Heart left ventricle (tissue), 16 donors: ENCODE results near the gene REM2. TPM values are rescaled to one million over a fixed set of nuclear protein-coding genes. Genes with fewer than 3 reads are reported as not detected.

ENCODE experiments used
- ATAC-seq, 4 donors: fragments of 200-7000 bp; cut with Tn5 transposase; one replicate each; pipeline ENCODE4 v1.9.1; 2020 to 2022; ENCODE audit warnings: moderate library complexity in 4 of 4, mild to moderate bottlenecking in 3 of 4, moderate number of reproducible peaks in 1 of 4
- DNase-seq, 5 donors: peaks; one replicate each; pipeline ENCODE4 v3.0.0-alpha.2; 2020
- H3K27ac ChIP-seq, 12 donors: fragments of 200-600 bp; sonication (generic) in 4 of 12; one replicate each; pipeline versions ENCODE4 v1.5.0 to v1.8.0; 2016 to 2022; ENCODE audit warnings: mild to moderate bottlenecking in 2 of 12
- H3K27me3 ChIP-seq, 9 donors: fragments of 200-600 bp; sonication (generic) in 2 of 9; one replicate each; pipeline versions ENCODE4 v1.5.1 to v1.8.0; 2016 to 2022; ENCODE audit warnings: mild to moderate bottlenecking in 3 of 9
- H3K36me3 ChIP-seq, 9 donors: fragments of 200-600 bp; sonication (generic) in 2 of 9; one replicate each; pipeline versions ENCODE4 v1.5.0 to v1.8.0; 2018 to 2022; ENCODE audit warnings: mild to moderate bottlenecking in 2 of 9
- H3K4me1 ChIP-seq, 12 donors: fragments of 200-600 bp; sonication (generic) in 4 of 12; one replicate each; pipeline versions ENCODE4 v1.5.0 to v1.8.0; 2016 to 2022; ENCODE audit warnings: mild to moderate bottlenecking in 3 of 12
- H3K4me3 ChIP-seq, 12 donors: fragments of 200-600 bp; sonication (generic) in 4 of 12; one replicate each; pipeline versions ENCODE4 v1.5.0 to v1.8.0; 2017 to 2022; ENCODE audit warnings: mild to moderate bottlenecking in 9 of 12, moderate library complexity in 4 of 12
- H3K9me3 ChIP-seq, 12 donors: fragments of 200-600 bp; sonication (generic) in 4 of 12; one replicate each; pipeline versions ENCODE4 v1.5.0 to v1.8.0; 2016 to 2022; ENCODE audit warnings: mild to moderate bottlenecking in 1 of 12
- CTCF ChIP-seq, 12 donors: fragments of 200-600 bp; sonication (generic) in 4 of 12; IDR thresholded peaks; one replicate each; pipeline versions ENCODE4 v1.5.0 to v1.8.0; 2018 to 2022; ENCODE audit warnings: antibody characterized with exemption in 12 of 12, mild to moderate bottlenecking in 5 of 12
- POLR2A ChIP-seq, 2 donors: fragments of 450-650 bp; IDR thresholded peaks; one replicate each; pipeline ENCODE4 v1.6.1; 2017; ENCODE audit warnings: antibody characterized with exemption in 2 of 2, mild to moderate bottlenecking in 2 of 2, moderate library complexity in 2 of 2
- WGBS, 4 donors: extraction: QIAGEN DNeasy Blood & Tissue Kit in 2 of 4; methylation state at CpG; one replicate each; pipeline versions ENCODE4 v1.1.5 to v1.1.7; 2013 to 2018; 5-methylcytosine and 5-hydroxymethylcytosine counted together
- intact Hi-C, 10 donors: fragments of 100-400 bp; cut with DNase I; formaldehyde crosslinking; loops; one replicate each; pipeline versions ENCODE4 v1.11.1 to v1.14.2; 2022
- polyA plus RNA-seq, 2 donors: library from polyadenylated mRNA; stranded (reverse); fragments of 200-250 nt; gene quantifications; one replicate each; pipeline ENCODE4 v1.2.3, GENCODE V29; 2013
- total RNA-seq, 9 donors: library from RNA; depleted of rRNA in 2 of 9; stranded (reverse); fragments of >200 nt in 2 of 9; fragmentation: NEBNext Ultra II Directional in 3 of 9; extraction: Animal tissue kit (Norgen Biotek cat#: 25700) in 3 of 9; gene quantifications; one replicate each; pipeline versions ENCODE4 v1.1.0 to v1.2.4, GENCODE V29; 2016 to 2023
- donor health status: ischemic (EF 13 %, LVEDD 7.1; RV severe dilation, severe dysfunction).
- donor health status: healthy with polysubstance abuse.
- donor health status: DM: no; HTN: yes; CAD: no.
- donor health status: DM: no; HTN: no; CAD: no.
- donor health status: ischemic (EF 25% LVEDD 6.9; RV normal size, moderate dysfunction).
- donor health status: ischemic (EF 25% LVEDD 5.7; RV mildly dilated, moderate dysfunction).
- donor health status: healthy.
- donor health status: DM: yes; HTN: yes; CAD: no.
- donor health status: ischemic (EF 35%, LVEDD 5.7; RV mildly dilated, moderate dysfunction).
- donor health status: nonischemic (EF 11% LVEDD 7.7; RV severe dilation, severe dysfunction).
- donor health status: DM: yes; HTN: yes; CAD: no.
- donor health status: PGD.
- donor health status: ischemic (EF 29% LVEDD 5.4; RV normal size, mild dysfunction).
- donor health status: nonischemic (EF 23%, LVEDD 6.1; RV moderate dilation, normal function).

The REM2 gene
- total and polyA plus RNA-seq, 11 donors = 0.06 to 0.21 TPM; not detected in 9

GRCh38 chr14:22878271-22879246, 4.5 kb upstream of the REM2 start:
- Histone ChIP-seq H3K36me3 (peaks cover 0 to 63% (median 53%) of the 10 kb centered on the region in 9 donors), H3K4me3 (no peak overlapping the region), H3K27me3 (no peaks in the 10 kb centered on the region), H3K9me3 (no peaks in the 10 kb centered on the region), H3K4me1 (peaks cover 0 to 20% (median 4%) of the 10 kb centered on the region in 12 donors), H3K27ac (no peak overlapping the region)
- DNase-seq (no peak), ATAC-seq (no peak)
- TF ChIP-seq POLR2A (IDR thresholded peaks at IDR 0.05) (no peak), CTCF (IDR thresholded peaks at IDR 0.05) (no peak)
- WGBS, 4 donors = 78 to 86% (median 82%) methylated on average over 8 of the region's 8 CpGs
- intact Hi-C loops = no loop called here

- TF ChIP-seq POLR2A (IDR thresholded peaks at IDR 0.05) (no peak), CTCF (IDR thresholded peaks at IDR 0.05) (no peak)
- H3K4me1 ChIP-seq = peaks cover 0 to 19% (median 6%) of the 10 kb centered on the region in 12 donors
- DNase-seq = no peak
- ATAC-seq = no peak
- H3K27me3 ChIP-seq = no peaks in the 10 kb centered on the region
- 37 to 40% (median 38%) methylated on average over 7 of the region's 7 CpGs for WGBS, 4 donors
- H3K4me3 ChIP-seq = no peak overlapping the region
- no peaks in the 10 kb centered on the region for H3K9me3 ChIP-seq
- intact Hi-C loops = no loop called here
- H3K27ac ChIP-seq = no peak overlapping the region
- H3K36me3 ChIP-seq = peaks cover 0 to 28% (median 18%) of the 10 kb centered on the region in 9 donors
Measured at GRCh38 chr14:22882064-22882463, 958 bp upstream of the REM2 start.

GRCh38 chr14:22882529-22883172, 371 bp upstream of the REM2 start:
- H3K4me3 ChIP-seq = no peak overlapping the region
- ATAC-seq (no peak), DNase-seq (no peak)
- H3K4me1 ChIP-seq = peaks cover 0 to 25% (median 8%) of the 10 kb centered on the region in 12 donors
- no peaks in the 10 kb centered on the region for H3K27me3 ChIP-seq
- H3K36me3 ChIP-seq = peaks cover 0 to 22% (median 12%) of the 10 kb centered on the region in 9 donors
- TF ChIP-seq CTCF (IDR thresholded peaks at IDR 0.05) = no peak
- 25 to 35% (median 29%) methylated on average over 6 of the region's 6 CpGs for WGBS, 4 donors
- H3K9me3 ChIP-seq = no peaks in the 10 kb centered on the region
- intact Hi-C loops = no loop called here
- H3K27ac ChIP-seq = no peak overlapping the region

GRCh38 chr14:22884076-22884737, 1.2 kb downstream of the REM2 start:
- ATAC-seq (no peak), DNase-seq (no peak)
- no peak for TF ChIP-seq CTCF (IDR thresholded peaks at IDR 0.05)
- TF ChIP-seq POLR2A (IDR thresholded peaks at IDR 0.05) = no peak
- intact Hi-C loops = no loop called here
- no peaks in the 10 kb centered on the region for H3K27me3 ChIP-seq
- peaks cover 0 to 28% (median 9%) of the 10 kb centered on the region in 12 donors for H3K4me1 ChIP-seq
- peaks cover 0 to 7% (median 0%) of the 10 kb centered on the region in 9 donors for H3K36me3 ChIP-seq
- no peak overlapping the region for H3K4me3 ChIP-seq
- no peaks in the 10 kb centered on the region for H3K9me3 ChIP-seq
- no peak overlapping the region for H3K27ac ChIP-seq
- 87 to 91% (median 90%) methylated on average over 5 to 7 of the region's 7 CpGs for WGBS, 4 donors
